ENCODE data around the gene NAGLU. TPM values are rescaled to one million over a fixed set of nuclear protein-coding genes. Genes with fewer than 3 reads are reported as not detected.

NAGLU gene
- total RNA-seq, 2 experiments from 2014 or later: 7.8 TPM

- DNase-seq: no peak
- Mint-ChIP-seq H3K9me3 (no peaks in the 10 kb centered on the region), H3K4me1 (ENCODE audit: low read depth) (no peaks in the 10 kb centered on the region), H3K27ac (no peak overlapping the region), H3K27me3 (no peaks in the 10 kb centered on the region), H3K4me3 (no peak overlapping the region), H3K36me3 (ENCODE audit: low read depth) (peaks cover 96% of the 10 kb centered on the region)
- no peaks in the 10 kb centered on the region for H3K27me3 ChIP-seq (ENCODE audit: control insufficient read depth in 1 of 2, insufficient read depth in 2 of 2, low read length in 2 of 2)
- intact Hi-C loops (cut with DNase I, micrococcal nuclease): no loop called here
- TF ChIP-seq, protein P1, sequence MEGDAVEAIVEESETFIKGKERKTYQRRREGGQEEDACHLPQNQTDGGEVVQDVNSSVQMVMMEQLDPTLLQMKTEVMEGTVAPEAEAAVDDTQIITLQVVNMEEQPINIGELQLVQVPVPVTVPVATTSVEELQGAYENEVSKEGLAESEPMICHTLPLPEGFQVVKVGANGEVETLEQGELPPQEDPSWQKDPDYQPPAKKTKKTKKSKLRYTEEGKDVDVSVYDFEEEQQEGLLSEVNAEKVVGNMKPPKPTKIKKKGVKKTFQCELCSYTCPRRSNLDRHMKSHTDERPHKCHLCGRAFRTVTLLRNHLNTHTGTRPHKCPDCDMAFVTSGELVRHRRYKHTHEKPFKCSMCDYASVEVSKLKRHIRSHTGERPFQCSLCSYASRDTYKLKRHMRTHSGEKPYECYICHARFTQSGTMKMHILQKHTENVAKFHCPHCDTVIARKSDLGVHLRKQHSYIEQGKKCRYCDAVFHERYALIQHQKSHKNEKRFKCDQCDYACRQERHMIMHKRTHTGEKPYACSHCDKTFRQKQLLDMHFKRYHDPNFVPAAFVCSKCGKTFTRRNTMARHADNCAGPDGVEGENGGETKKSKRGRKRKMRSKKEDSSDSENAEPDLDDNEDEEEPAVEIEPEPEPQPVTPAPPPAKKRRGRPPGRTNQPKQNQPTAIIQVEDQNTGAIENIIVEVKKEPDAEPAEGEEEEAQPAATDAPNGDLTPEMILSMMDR (IDR thresholded peaks at IDR 0.05): no peak
- H3K9me3 ChIP-seq (ENCODE audit: control insufficient read depth in 1 of 2, insufficient read depth in 1 of 2, low read length in 2 of 2): no peaks in the 10 kb centered on the region
- H3K4me1 ChIP-seq (ENCODE audit: insufficient read depth, low read length): no peaks in the 10 kb centered on the region
- no peak overlapping the region for H3K27ac ChIP-seq (ENCODE audit: low read depth in 1 of 2, low read length in 2 of 2)
- POLR2A ChIA-PET: interaction anchor here (1.0 kb wide), 1 partner anchor 25 kb away, joined by 3 read pairs; the partner anchor contains the start of gene TUBG1
- peaks cover 95% of the 10 kb centered on the region for H3K36me3 ChIP-seq (ENCODE audit: insufficient read depth, low read length)
- no peak overlapping the region for H3K4me3 ChIP-seq (ENCODE audit: low read length)
- no peak for ATAC-seq (ENCODE audit: poor library complexity)
- CTCF ChIA-PET: no interaction called here
Measured at GRCh38 chr17:42584880-42585279, 48.8 kb downstream of the NAGLU start.

DNA sequence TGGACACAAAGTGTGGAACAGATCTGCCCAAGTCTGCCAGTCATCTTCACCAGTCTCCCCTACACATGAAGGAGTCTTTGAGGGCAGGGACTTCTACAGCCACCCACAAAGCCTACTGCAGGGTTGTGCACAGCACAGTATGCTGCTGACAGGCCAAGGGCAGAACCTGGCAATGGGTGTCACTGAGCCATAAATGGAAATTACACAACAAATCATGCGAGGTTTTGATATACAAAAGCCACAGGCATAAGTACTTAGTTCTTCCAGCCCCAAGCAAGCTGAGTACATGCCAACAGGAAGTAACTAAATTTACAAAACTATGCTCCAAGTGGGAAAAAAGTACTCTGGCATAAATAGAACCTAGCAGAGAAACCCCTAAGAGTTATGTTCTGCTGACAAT, 49.3 kb downstream of the NAGLU start:
- H3K4me1 Mint-ChIP-seq (ENCODE audit: low read depth): no peaks in the 10 kb centered on the region
- H3K4me3 ChIP-seq (ENCODE audit: low read length): no peak overlapping the region
- H3K27me3 ChIP-seq (ENCODE audit: control insufficient read depth in 1 of 2, insufficient read depth in 2 of 2, low read length in 2 of 2): no peaks in the 10 kb centered on the region
- H3K36me3 Mint-ChIP-seq (ENCODE audit: low read depth): peaks cover 96% of the 10 kb centered on the region
- H3K9me3 ChIP-seq (ENCODE audit: control insufficient read depth in 1 of 2, insufficient read depth in 1 of 2, low read length in 2 of 2): no peaks in the 10 kb centered on the region
- peaks cover 95% of the 10 kb centered on the region for H3K36me3 ChIP-seq (ENCODE audit: insufficient read depth, low read length)
- H3K4me1 ChIP-seq (ENCODE audit: insufficient read depth, low read length): no peaks in the 10 kb centered on the region
- TF ChIP-seq, protein P1 (IDR thresholded peaks at IDR 0.05): no peak
- H3K9me3 Mint-ChIP-seq: no peaks in the 10 kb centered on the region
- intact Hi-C loops (cut with DNase I, micrococcal nuclease): no loop called here
- no peak overlapping the region for H3K27ac ChIP-seq (ENCODE audit: low read depth in 1 of 2, low read length in 2 of 2)
- H3K4me3 Mint-ChIP-seq: no peak overlapping the region
- ATAC-seq (ENCODE audit: poor library complexity): no peak
- POLR2A ChIA-PET: interaction anchor here (1.0 kb wide), 1 partner anchor 24 kb away, joined by 3 read pairs; the partner anchor contains the start of gene TUBG1
- H3K27ac Mint-ChIP-seq: no peak overlapping the region
- H3K27me3 Mint-ChIP-seq: no peaks in the 10 kb centered on the region
- no peak for DNase-seq
- CTCF ChIA-PET: no interaction called here

DNA sequence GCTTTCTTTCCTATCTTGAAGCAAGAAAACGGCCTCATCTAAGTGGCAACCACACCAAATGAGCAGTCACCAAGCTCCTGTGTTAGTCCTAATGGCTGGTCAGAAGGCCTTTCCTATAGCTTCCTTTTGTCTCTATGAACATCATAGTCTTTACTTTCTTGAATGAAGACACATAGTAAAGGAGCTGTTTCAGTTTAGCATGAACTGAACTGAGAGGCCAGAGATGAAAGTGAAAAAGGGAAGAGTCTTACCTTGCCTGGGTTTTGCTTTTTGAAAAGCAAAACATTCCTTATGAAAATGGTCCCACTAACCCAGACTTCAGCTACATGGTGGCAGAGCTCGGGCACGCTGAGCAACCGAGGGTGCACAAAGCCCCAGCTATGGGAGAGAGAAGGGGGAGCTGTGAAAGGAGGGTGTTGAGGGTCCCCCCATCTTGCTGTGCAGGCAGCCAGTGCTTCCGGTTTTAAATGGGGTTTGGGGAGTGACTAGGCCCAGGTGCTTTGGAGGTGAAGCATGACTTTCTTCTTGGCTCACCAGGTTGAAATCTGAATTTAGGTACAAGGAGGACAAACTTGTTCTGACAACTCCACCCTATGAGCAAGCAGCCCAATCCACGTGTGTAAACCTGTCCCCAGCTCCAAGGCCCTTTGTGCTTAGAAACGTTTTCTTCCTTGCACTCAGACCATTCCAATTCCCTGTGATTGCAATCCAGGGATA, 50.6 kb downstream of the NAGLU start:
- Mint-ChIP-seq H3K4me1 (ENCODE audit: low read depth) (peaks cover under 1% of the 10 kb centered on the region), H3K9me3 (no peaks in the 10 kb centered on the region), H3K36me3 (ENCODE audit: low read depth) (peaks cover 98% of the 10 kb centered on the region), H3K27me3 (no peaks in the 10 kb centered on the region), H3K27ac (no peak overlapping the region), H3K4me3 (no peak overlapping the region)
- H3K9me3 ChIP-seq (ENCODE audit: control insufficient read depth in 1 of 2, insufficient read depth in 1 of 2, low read length in 2 of 2): no peaks in the 10 kb centered on the region
- H3K36me3 ChIP-seq (ENCODE audit: insufficient read depth, low read length): peaks cover 98% of the 10 kb centered on the region
- intact Hi-C loops (cut with DNase I, micrococcal nuclease): no loop called here
- TF ChIP-seq, protein P1 (IDR thresholded peaks at IDR 0.05): no peak
- H3K27me3 ChIP-seq (ENCODE audit: control insufficient read depth in 1 of 2, insufficient read depth in 2 of 2, low read length in 2 of 2): no peaks in the 10 kb centered on the region
- no peak for DNase-seq
- no peak for ATAC-seq (ENCODE audit: poor library complexity)
- H3K4me3 ChIP-seq (ENCODE audit: low read length): no peak overlapping the region
- ChIA-PET CTCF (interaction anchor here (1.0 to 1.6 kb wide), 2 partner anchors 9 to 19 kb away, joined by 3 to 5 read pairs; partner anchors contain the start of genes MLX and PSMC3IP), POLR2A (interaction anchor here (1.0 to 1.1 kb wide), 2 partner anchors 19 to 22 kb away, joined by 4 to 6 read pairs; partner anchors contain the start of genes RETREG3 and TUBG1)
- H3K27ac ChIP-seq (ENCODE audit: low read depth in 1 of 2, low read length in 2 of 2): no peak overlapping the region
- H3K4me1 ChIP-seq (ENCODE audit: insufficient read depth, low read length): no peaks in the 10 kb centered on the region
